H1 (cell line): Measurements from ENCODE around the gene CMSS1. TPM values are rescaled to one million over a fixed set of nuclear protein-coding genes. Genes with fewer than 3 reads are reported as not detected.

Experiments used
- CTCF ChIA-PET: fragments of 300-600 bp; sonication (Branson Sonifier 250); formaldehyde crosslinking; loops from one replicate; lab custom pipeline; 2021; ENCODE audit not compliant: partially characterized antibody; lab: Charles Lee
- POLR2A ChIA-PET: fragments of 300-600 bp; sonication (Branson Sonifier 250); formaldehyde crosslinking; loops from one replicate; lab custom pipeline; 2021; ENCODE audit warnings: inconsistent platforms; ENCODE audit not compliant: partially characterized antibody; lab: Charles Lee
- DNase-seq, 2 experiments: peaks; one replicate each; pipeline versions ENCODE4 v3.0.0 to v3.0.0-alpha.2; 2010 to 2022; ENCODE audit warnings: low spot score in 2 of 2, low read depth in 1 of 2, mixed read lengths in 1 of 2
- FAIRE-seq: peaks from 2 replicates; lab custom pipeline; 2011; peaks lifted over from hg19 to GRCh38; lab: Jason Lieb, UNC
- H2AFZ ChIP-seq: 2 replicates; pipeline ENCODE4 v1.8.1; 2012; ENCODE audit warnings: low read length, inconsistent platforms
- H2AK5ac ChIP-seq: 2 replicates; pipeline ENCODE4 v1.6.1; 2013; ENCODE audit warnings: low read depth, low read length
- H2BK120ac ChIP-seq: replicated peaks from 2 replicates; pipeline ENCODE3; 2013; ENCODE audit warnings: low read depth, low read length, inconsistent platforms
- H2BK12ac ChIP-seq: 2 replicates; pipeline ENCODE4 v1.6.1; 2013; ENCODE audit warnings: low read depth, low read length
- H2BK15ac ChIP-seq: 2 replicates; pipeline ENCODE4 v1.6.1; 2013; ENCODE audit warnings: low read length
- H2BK20ac ChIP-seq: 2 replicates; pipeline ENCODE4 v1.6.1; 2013; ENCODE audit warnings: low read length
- H2BK5ac ChIP-seq: 2 replicates; pipeline ENCODE4 v1.6.1; 2013; ENCODE audit warnings: low read depth, low read length
- H3K14ac ChIP-seq: 2 replicates; pipeline ENCODE4 v1.6.1; 2013; ENCODE audit warnings: inconsistent platforms; ENCODE audit not compliant: insufficient read length
- H3K18ac ChIP-seq: 2 replicates; pipeline ENCODE4 v1.6.1; 2013; ENCODE audit warnings: low read length; ENCODE audit errors: extremely low read depth
- H3K23ac ChIP-seq: 2 replicates; pipeline ENCODE4 v1.6.1; 2013; ENCODE audit warnings: inconsistent platforms; ENCODE audit not compliant: insufficient read length
- H3K23me2 ChIP-seq: 2 replicates; pipeline ENCODE4 v1.6.1; 2013; ENCODE audit warnings: low read depth, low read length
- H3K27ac ChIP-seq: 2 replicates; pipeline ENCODE4 v1.6.1; 2011; ENCODE audit warnings: low read depth, low read length, inconsistent platforms
- H3K27me3 ChIP-seq, 4 experiments: replicated peaks in 1 of 4; 1 replicate in 1 of 4; 2 replicates in 3 of 4; pipeline versions ENCODE4 v1.6.1 to v1.8.1; 2011 to 2013; ENCODE audit warnings: low read length in 3 of 4, mild to moderate bottlenecking in 3 of 4, inconsistent platforms in 2 of 4, mixed read lengths in 2 of 4, moderate library complexity in 1 of 4; ENCODE audit not compliant: control insufficient read depth in 3 of 4, insufficient read depth in 3 of 4; ENCODE audit errors: extremely low read depth in 1 of 4
- H3K36me3 ChIP-seq, 4 experiments: 2 replicates each; pipeline versions ENCODE4 v1.6.1 to v1.8.1; 2011 to 2013; ENCODE audit warnings: mild to moderate bottlenecking in 4 of 4, low read length in 3 of 4, moderate library complexity in 2 of 4, control low read depth in 1 of 4, inconsistent platforms in 1 of 4; ENCODE audit not compliant: insufficient read depth in 4 of 4, control insufficient read depth in 2 of 4
- H3K4ac ChIP-seq: replicated peaks from 2 replicates; pipeline ENCODE3; 2013; ENCODE audit warnings: low read length, low read depth, mixed read lengths, inconsistent platforms; ENCODE audit not compliant: insufficient read length
- H3K4me1 ChIP-seq, 4 experiments: replicated peaks in 1 of 4; 1 replicate in 1 of 4; 2 replicates in 3 of 4; pipeline versions ENCODE4 v1.6.1 to v1.8.1; 2011 to 2013; ENCODE audit warnings: low read length in 3 of 4, inconsistent platforms in 2 of 4, mixed read lengths in 1 of 4; ENCODE audit not compliant: insufficient read depth in 4 of 4, control insufficient read depth in 3 of 4
- H3K4me2 ChIP-seq, 2 experiments: 2 replicates each; pipeline versions ENCODE4 v1.6.1 to v1.8.1; 2011 to 2013; ENCODE audit warnings: low read depth in 2 of 2, low read length in 2 of 2, control low read depth in 1 of 2, inconsistent platforms in 1 of 2, mild to moderate bottlenecking in 1 of 2; ENCODE audit not compliant: insufficient read depth in 1 of 2
- H3K4me3 ChIP-seq, 4 experiments: fragments of 200-600, 300-600 bp in 1 of 4; sonication (generic), shearing (Covaris generic), sonication (Bioruptor Twin) in 1 of 4; 2 replicates each; pipeline versions ENCODE4 v1.5.1 to v1.8.1; 2011 to 2016; ENCODE audit warnings: low read length in 4 of 4, low read depth in 3 of 4, control low read depth in 2 of 4, inconsistent platforms in 2 of 4, mild to moderate bottlenecking in 2 of 4, mixed read lengths in 1 of 4, moderate library complexity in 1 of 4; ENCODE audit not compliant: insufficient read depth in 2 of 4; ENCODE audit errors: extremely low read depth in 1 of 4
- H3K56ac ChIP-seq: replicated peaks from 2 replicates; pipeline ENCODE3; 2013; ENCODE audit warnings: low read depth, mild to moderate bottlenecking, mixed read lengths, low read length, inconsistent platforms; ENCODE audit not compliant: insufficient read length
- H3K79me1 ChIP-seq: 2 replicates; pipeline ENCODE4 v1.6.1; 2013; ENCODE audit warnings: low read depth, low read length, control low read depth
- H3K79me2 ChIP-seq, 2 experiments: 2 replicates each; pipeline versions ENCODE4 v1.6.1 to v1.8.1; 2012 to 2013; ENCODE audit warnings: low read length in 2 of 2, mild to moderate bottlenecking in 2 of 2, inconsistent platforms in 1 of 2; ENCODE audit not compliant: insufficient read depth in 2 of 2, control insufficient read depth in 1 of 2
- H3K9ac ChIP-seq, 4 experiments: replicated peaks in 1 of 4; 1 replicate in 1 of 4; 2 replicates in 3 of 4; pipeline versions ENCODE4 v1.6.1 to v1.8.1; 2011 to 2013; ENCODE audit warnings: low read depth in 3 of 4, low read length in 3 of 4, control low read depth in 2 of 4, mild to moderate bottlenecking in 2 of 4, moderate library complexity in 2 of 4, inconsistent platforms in 1 of 4; ENCODE audit errors: extremely low read depth in 1 of 4
- H3K9me3 ChIP-seq, 2 experiments: 2 replicates each; pipeline versions ENCODE4 v1.6.1 to v1.8.1; 2012 to 2013; ENCODE audit warnings: mild to moderate bottlenecking in 2 of 2, moderate library complexity in 2 of 2, control low read depth in 1 of 2, inconsistent platforms in 1 of 2, low read depth in 1 of 2, low read length in 1 of 2, mixed read lengths in 1 of 2; ENCODE audit not compliant: insufficient read depth in 2 of 2
- H4K20me1 ChIP-seq, 2 experiments: replicated peaks in 1 of 2; 2 replicates each; pipeline versions ENCODE3 to v1.8.1; 2011 to 2013; ENCODE audit warnings: inconsistent platforms in 2 of 2, low read length in 2 of 2, mild to moderate bottlenecking in 1 of 2; ENCODE audit not compliant: insufficient read depth in 2 of 2, control insufficient read depth in 1 of 2
- H4K5ac ChIP-seq: 2 replicates; pipeline ENCODE4 v1.6.1; 2013; ENCODE audit warnings: low read length, low read depth, mixed read lengths, inconsistent platforms; ENCODE audit not compliant: insufficient read length
- H4K8ac ChIP-seq: 2 replicates; pipeline ENCODE4 v1.8.0; 2013; ENCODE audit warnings: mild to moderate bottlenecking, moderate library complexity, low read length, inconsistent platforms; ENCODE audit not compliant: insufficient read depth; ENCODE audit errors: extremely low read depth
- H4K91ac ChIP-seq: replicated peaks from 2 replicates; pipeline ENCODE3; 2013; ENCODE audit warnings: low read length, mixed read lengths, inconsistent platforms; ENCODE audit not compliant: insufficient read length
- ATF3 ChIP-seq: IDR thresholded peaks from 2 replicates; pipeline ENCODE4 v1.6.1; 2011; ENCODE audit warnings: low read depth, mild to moderate bottlenecking, low read length; ENCODE audit not compliant: insufficient read depth
- POLR2AphosphoS5 ChIP-seq: IDR thresholded peaks from 2 replicates; pipeline ENCODE4 v1.6.1; 2011; ENCODE audit warnings: low read depth, low read length
- WGBS, 2 experiments: shearing (Covaris generic) in 1 of 2; methylation state at CpG; one replicate each; pipeline versions ENCODE4 v1.1.6 to v1.1.7; 2013 to 2015; ENCODE audit warnings: low lambda C conversion rate in 2 of 2, mixed read lengths in 2 of 2, inconsistent platforms in 1 of 2, low coverage in 1 of 2, missing lambda C conversion rate in 1 of 2; ENCODE audit not compliant: insufficient replicate concordance in 2 of 2, insufficient coverage in 1 of 2, insufficient read length in 1 of 2; ENCODE audit errors: extremely low coverage in 1 of 2, missing lambda C conversion rate in 1 of 2; 5-methylcytosine and 5-hydroxymethylcytosine counted together
- polyA plus RNA-seq, 7 experiments: library from polyadenylated mRNA; depleted of rRNA in 3 of 7; stranded (reverse) in 5 of 7; unstranded in 2 of 7; fragments of >200 nt in 5 of 7; fragments of 200-250 nt in 2 of 7; gene quantifications; 1 replicate in 5 of 7; 2 replicates in 1 of 7; 4 replicates in 1 of 7; pipeline versions ENCODE4 v1.2.1 to v1.2.3, GENCODE V29; 2011 to 2013; ENCODE audit warnings: missing spikeins in 2 of 7, mixed read lengths in 2 of 7
- total RNA-seq: library from RNA; stranded (reverse); fragmentation: NEBNext Ultra II Directional; extraction: Animal tissue kit (Norgen Biotek cat#: 25700); gene quantifications from 2 replicates; pipeline ENCODE4 v1.2.1, GENCODE V29; 2021

The CMSS1 gene
- total and polyA plus RNA-seq, 2 of the 8 experiments (the other 6 are each of a cell fraction or from before 2014, with no cell fraction given) = 15.2 to 75.1 TPM

- FAIRE-seq (no peak), DNase-seq (no peak)
- H3K4me2 ChIP-seq = no peak overlapping the region
- 83% methylated on average over 2 of the region's 2 CpGs; no CpG with 5 or more reads in 1 of the 2 experiments for WGBS, 2 experiments
- H4K20me1 ChIP-seq = no peaks in the 10 kb centered on the region
- ChIA-PET POLR2A (interaction anchor here (0.8 kb wide), 2 partner anchors 11 to 39 kb away, joined by 3 read pairs; no protein-coding TSS in a partner anchor), CTCF (no interaction called here)
- H3K4me3 ChIP-seq = no peak overlapping the region
- no peak overlapping the region for H3K9ac ChIP-seq
- no peaks in the 10 kb centered on the region for H3K9me3 ChIP-seq
- H3K27me3 ChIP-seq = no peaks in the 10 kb centered on the region
- no peak overlapping the region for H2BK15ac ChIP-seq
- no peak overlapping the region for H2BK12ac ChIP-seq
- H3K36me3 ChIP-seq = no peaks in the 10 kb centered on the region
- no peak overlapping the region for H4K91ac ChIP-seq
- no peak overlapping the region for H3K27ac ChIP-seq
- TF ChIP-seq POLR2AphosphoS5 (no peak), ATF3 (no peak)
- no peak overlapping the region for H2BK5ac ChIP-seq
- H3K79me1 ChIP-seq = no peaks in the 10 kb centered on the region; the same call in 1 of the 2 replicates
- peaks cover 0 to 4% (median 1%) of the 10 kb centered on the region in 4 experiments; a peak in 3 of 7 replicates for H3K4me1 ChIP-seq
- H2AFZ ChIP-seq = no peak overlapping the region
- no peak overlapping the region for H2BK120ac ChIP-seq
- no peak overlapping the region for H3K18ac ChIP-seq
- H2AK5ac ChIP-seq = no peak overlapping the region
- no peak overlapping the region for H4K8ac ChIP-seq
- H3K56ac ChIP-seq = no peak overlapping the region
- H4K5ac ChIP-seq = no peak overlapping the region
- H3K14ac ChIP-seq = no peak overlapping the region
- no peaks in the 10 kb centered on the region for H3K79me2 ChIP-seq
- H3K4ac ChIP-seq = no peak overlapping the region
- no peaks in the 10 kb centered on the region for H3K23me2 ChIP-seq
- no peak overlapping the region for H2BK20ac ChIP-seq
- no peak overlapping the region for H3K23ac ChIP-seq
Observed at GRCh38 chr3:99907959-99908544, 90.4 kb downstream of the CMSS1 start.
